CD14-positive monocyte (primary cell): ENCODE data around the gene NOS2. TPM values are rescaled to one million over a fixed set of nuclear protein-coding genes. Genes with fewer than 3 reads are reported as not detected.

ENCODE experiments used
- DNase-seq, 3 donors: peaks; one replicate each; pipeline ENCODE4 v3.0.0-alpha.2; 2011 to 2022
- H2AFZ ChIP-seq: 2 replicates; pipeline ENCODE4 v1.6.0; 2012; ENCODE audit warnings: mild to moderate bottlenecking, low read depth, low read length, inconsistent platforms; ENCODE audit not compliant: insufficient read depth, poor library complexity, severe bottlenecking
- H3K27ac ChIP-seq, 2 donors: 1 replicate in 1 of 2; 2 replicates in 1 of 2; pipeline ENCODE4 v1.5.1; 2012 to 2013; ENCODE audit warnings: low read length in 2 of 2, control low read depth in 1 of 2, inconsistent platforms in 1 of 2, low read depth in 1 of 2, mild to moderate bottlenecking in 1 of 2
- H3K27me3 ChIP-seq, 2 donors: one replicate each; pipeline versions ENCODE4 v1.6.0 to v1.6.1; 2011 to 2013; ENCODE audit warnings: low read length in 2 of 2; ENCODE audit not compliant: control insufficient read depth in 2 of 2, insufficient read depth in 2 of 2
- H3K36me3 ChIP-seq, 2 donors: replicated peaks in 1 of 2; 1 replicate in 1 of 2; 2 replicates in 1 of 2; pipeline versions ENCODE4 v1.5.1 to v1.6.1; 2012 to 2013; ENCODE audit warnings: low read length in 2 of 2, control low read depth in 1 of 2, inconsistent platforms in 1 of 2, mild to moderate bottlenecking in 1 of 2; ENCODE audit not compliant: insufficient read depth in 2 of 2, control insufficient read depth in 1 of 2
- H3K4me1 ChIP-seq, 2 donors: 1 replicate in 1 of 2; 2 replicates in 1 of 2; pipeline versions ENCODE4 v1.5.1 to v1.6.1; 2012 to 2013; ENCODE audit warnings: low read length in 2 of 2, control low read depth in 1 of 2, inconsistent platforms in 1 of 2, mild to moderate bottlenecking in 1 of 2, moderate library complexity in 1 of 2; ENCODE audit not compliant: insufficient read depth in 2 of 2, control insufficient read depth in 1 of 2
- H3K4me2 ChIP-seq: replicated peaks from 2 replicates; pipeline ENCODE3; 2012; ENCODE audit warnings: low read length, moderate library complexity, mild to moderate bottlenecking; ENCODE audit not compliant: poor library complexity, severe bottlenecking; ENCODE audit errors: extremely low read depth
- H3K4me3 ChIP-seq, 3 experiments: fragments of 200-600 bp in 1 of 3; sonication (generic) in 1 of 3; replicated peaks in 1 of 3; 1 replicate in 2 of 3; 2 replicates in 1 of 3; pipeline ENCODE4 v1.5.1; 2011 to 2013; ENCODE audit warnings: low read length in 3 of 3, mild to moderate bottlenecking in 3 of 3, control low read depth in 2 of 3, low read depth in 2 of 3, inconsistent platforms in 1 of 3, moderate library complexity in 1 of 3
- H3K79me2 ChIP-seq: 2 replicates; pipeline ENCODE4 v1.6.0; 2012; ENCODE audit warnings: mild to moderate bottlenecking, control low read depth, inconsistent platforms, low read length, moderate library complexity; ENCODE audit not compliant: insufficient read depth
- H3K9ac ChIP-seq: 2 replicates; pipeline ENCODE4 v1.6.0; 2017; ENCODE audit warnings: low read length, mild to moderate bottlenecking; ENCODE audit not compliant: insufficient read depth, poor library complexity, severe bottlenecking
- H3K9me3 ChIP-seq, 2 donors: replicated peaks in 1 of 2; 1 replicate in 1 of 2; 2 replicates in 1 of 2; pipeline versions ENCODE4 v1.5.1 to v1.6.1; 2012 to 2013; ENCODE audit warnings: low read length in 2 of 2, control low read depth in 1 of 2; ENCODE audit not compliant: control insufficient read depth in 1 of 2, insufficient read depth in 1 of 2
- H4K20me1 ChIP-seq: 2 replicates; pipeline ENCODE4 v1.6.0; 2012; ENCODE audit warnings: mild to moderate bottlenecking, low read length, control low read depth, moderate library complexity; ENCODE audit not compliant: insufficient read depth
- H3K27ac Mint-ChIP-seq, 7 donors: one replicate each; pipeline ENCODE4 v1.8.0; 2020; ENCODE audit warnings: mild to moderate bottlenecking in 7 of 7, mixed read lengths in 7 of 7, moderate library complexity in 6 of 7, inconsistent platforms in 2 of 7
- H3K27me3 Mint-ChIP-seq, 3 donors: one replicate each; pipeline ENCODE4 v1.8.0; 2021 to 2022; ENCODE audit warnings: low read depth in 3 of 3, mild to moderate bottlenecking in 3 of 3, mixed read lengths in 3 of 3, moderate library complexity in 3 of 3, inconsistent platforms in 1 of 3
- H3K36me3 Mint-ChIP-seq, 2 donors: one replicate each; pipeline ENCODE4 v1.8.0; 2020; ENCODE audit warnings: mixed read lengths in 2 of 2, inconsistent platforms in 1 of 2, mild to moderate bottlenecking in 1 of 2
- H3K4me1 Mint-ChIP-seq: one replicate; pipeline ENCODE4 v1.8.0; 2020; ENCODE audit warnings: mild to moderate bottlenecking, mixed read lengths
- H3K4me3 Mint-ChIP-seq, 2 donors: one replicate each; pipeline ENCODE4 v1.8.0; 2020; ENCODE audit warnings: mild to moderate bottlenecking in 2 of 2, mixed read lengths in 2 of 2, moderate library complexity in 1 of 2
- H3K9me3 Mint-ChIP-seq, 7 donors: one replicate each; pipeline ENCODE4 v1.8.0; 2020 to 2022; ENCODE audit warnings: mixed read lengths in 7 of 7, mild to moderate bottlenecking in 6 of 7, moderate library complexity in 6 of 7, inconsistent platforms in 2 of 7
- WGBS: methylation state at CpG from one replicate; pipeline ENCODE4 v1.1.5; 2013; ENCODE audit warnings: missing lambda C conversion rate; ENCODE audit not compliant: insufficient coverage; 5-methylcytosine and 5-hydroxymethylcytosine counted together
- intact Hi-C, 2 donors: fragments of 100-400 bp; cut with micrococcal nuclease; formaldehyde crosslinking; loops; one replicate each; pipeline versions ENCODE4 v1.15.0 to v1.15.1; 2023
- polyA plus RNA-seq, 3 donors: library from polyadenylated mRNA; depleted of rRNA in 1 of 3; unstranded in 2 of 3; stranded (reverse) in 1 of 3; fragments of 300-500 nt in 2 of 3; fragments of >200 nt in 1 of 3; fragmentation: Illumina TruSeq in 2 of 3; gene quantifications; 1 replicate in 2 of 3; 2 replicates in 1 of 3; pipeline ENCODE4 v1.2.3, GENCODE V29; 2012 to 2021
- TF ChIP-seq, protein P1 (sequence below): fragments of 200-600 bp; IDR thresholded peaks from one replicate; pipeline ENCODE4 v1.8.0; 2022; ENCODE audit warnings: antibody characterized with exemption, mild to moderate bottlenecking

Gene NOS2
- polyA plus RNA-seq, 3 donors, result not detected

DNA sequence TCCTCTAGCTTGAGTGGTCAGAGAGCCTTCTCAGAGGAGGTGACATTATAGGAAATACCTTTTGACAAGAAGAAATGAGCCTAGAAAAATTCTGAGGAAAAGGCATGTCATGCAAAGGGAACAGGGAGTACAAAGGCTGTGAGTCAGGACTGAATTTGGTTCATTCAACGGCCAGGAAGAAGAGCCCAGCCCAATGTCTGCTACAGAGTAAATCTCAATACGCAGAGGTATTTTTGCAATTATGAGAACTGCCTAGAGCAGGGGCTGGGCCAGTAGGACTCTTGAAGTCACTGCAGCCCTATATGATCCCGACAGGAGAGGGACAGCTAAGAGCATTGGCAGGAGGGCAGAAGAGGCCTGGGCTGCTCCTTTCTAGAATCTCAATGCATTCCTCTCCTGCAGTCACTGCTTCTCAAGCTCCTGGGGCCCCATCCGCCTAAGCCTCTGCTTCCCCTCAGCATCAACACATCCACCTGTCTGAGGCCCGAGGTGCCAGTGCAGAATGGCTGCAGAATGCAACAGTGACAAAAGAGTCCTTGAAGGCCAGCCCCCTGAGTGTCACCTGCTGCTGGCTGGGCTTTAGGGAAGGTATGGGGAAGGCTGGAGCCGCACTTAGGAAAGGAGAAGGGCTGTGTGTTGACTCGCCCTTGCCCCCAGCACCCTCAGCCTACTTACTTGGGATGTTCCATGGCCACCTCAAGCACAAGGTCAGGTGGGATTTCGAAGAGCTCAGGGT is 20.1 kb downstream of the NOS2 start:
- Histone ChIP-seq H3K36me3 (no peaks in the 10 kb centered on the region), H3K4me1 (peaks cover 7 to 14% of the 10 kb centered on the region in 2 donors), H3K4me3 (no peak overlapping the region), H3K9ac (no peak overlapping the region), H3K27ac (no peak overlapping the region), H2AFZ (no peak overlapping the region), H3K4me2 (no peak overlapping the region), H4K20me1 (no peaks in the 10 kb centered on the region), H3K9me3 (no peaks in the 10 kb centered on the region), H3K79me2 (no peaks in the 10 kb centered on the region), H3K27me3 (no peaks in the 10 kb centered on the region)
- Mint-ChIP-seq H3K9me3 (no peaks in the 10 kb centered on the region), H3K27me3 (peaks cover 0 to 5% (median 4%) of the 10 kb centered on the region in 3 donors), H3K27ac (no peak overlapping the region), H3K36me3 (no peaks in the 10 kb centered on the region), H3K4me1 (peaks cover 11% of the 10 kb centered on the region), H3K4me3 (no peak overlapping the region)
- intact Hi-C loops, result no loop called here
- TF ChIP-seq, protein P1, sequence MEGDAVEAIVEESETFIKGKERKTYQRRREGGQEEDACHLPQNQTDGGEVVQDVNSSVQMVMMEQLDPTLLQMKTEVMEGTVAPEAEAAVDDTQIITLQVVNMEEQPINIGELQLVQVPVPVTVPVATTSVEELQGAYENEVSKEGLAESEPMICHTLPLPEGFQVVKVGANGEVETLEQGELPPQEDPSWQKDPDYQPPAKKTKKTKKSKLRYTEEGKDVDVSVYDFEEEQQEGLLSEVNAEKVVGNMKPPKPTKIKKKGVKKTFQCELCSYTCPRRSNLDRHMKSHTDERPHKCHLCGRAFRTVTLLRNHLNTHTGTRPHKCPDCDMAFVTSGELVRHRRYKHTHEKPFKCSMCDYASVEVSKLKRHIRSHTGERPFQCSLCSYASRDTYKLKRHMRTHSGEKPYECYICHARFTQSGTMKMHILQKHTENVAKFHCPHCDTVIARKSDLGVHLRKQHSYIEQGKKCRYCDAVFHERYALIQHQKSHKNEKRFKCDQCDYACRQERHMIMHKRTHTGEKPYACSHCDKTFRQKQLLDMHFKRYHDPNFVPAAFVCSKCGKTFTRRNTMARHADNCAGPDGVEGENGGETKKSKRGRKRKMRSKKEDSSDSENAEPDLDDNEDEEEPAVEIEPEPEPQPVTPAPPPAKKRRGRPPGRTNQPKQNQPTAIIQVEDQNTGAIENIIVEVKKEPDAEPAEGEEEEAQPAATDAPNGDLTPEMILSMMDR, result no peak
- WGBS, result 93% methylated on average over 6 of the region's 8 CpGs
- no peak for DNase-seq

DNA sequence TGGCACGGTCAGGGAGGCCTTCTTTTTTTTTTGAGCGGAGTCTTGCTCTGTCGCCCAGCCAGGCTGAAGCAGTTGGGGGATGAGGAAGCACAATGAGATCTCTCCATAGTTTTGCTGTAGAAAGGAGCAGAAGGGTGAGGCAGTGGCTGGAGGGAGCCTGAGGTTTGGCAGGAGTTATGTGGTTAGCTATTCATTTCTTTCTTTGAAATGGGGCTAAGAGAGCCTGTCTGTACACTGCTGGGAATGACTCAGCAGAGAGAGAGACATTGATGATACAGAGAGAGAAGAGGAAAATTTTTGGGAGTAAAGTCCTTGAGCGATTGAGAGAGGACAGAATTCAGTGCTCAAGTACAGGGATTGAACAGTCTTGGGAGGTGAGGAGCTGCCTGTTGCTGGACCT is 22.1 kb downstream of the NOS2 start:
- intact Hi-C loops, result no loop called here

More for the DNA sequence above, 22.1 kb downstream of the NOS2 start:
- H3K9me3 ChIP-seq, result no peaks in the 10 kb centered on the region
- Mint-ChIP-seq H3K27me3 (peaks cover 0 to 6% (median 5%) of the 10 kb centered on the region in 3 donors), H3K4me1 (peaks cover 8% of the 10 kb centered on the region), H3K4me3 (no peak overlapping the region), H3K9me3 (no peaks in the 10 kb centered on the region), H3K36me3 (no peaks in the 10 kb centered on the region), H3K27ac (peak overlapping the region in 1 of 7 donors; percentile 31)
- whole genome bisulfite sequencing, result 28% methylated on average over 2 of the region's 4 CpGs
- H3K4me2 ChIP-seq, result no peak overlapping the region
- TF ChIP-seq, protein P1, result no peak
- no peak overlapping the region for H2AFZ ChIP-seq
- H3K4me1 ChIP-seq, result peaks cover 7 to 10% of the 10 kb centered on the region in 2 donors
- H3K4me3 ChIP-seq, result no peak overlapping the region
- no peaks in the 10 kb centered on the region for H3K36me3 ChIP-seq
- no peak for DNase-seq
- no peak overlapping the region for H3K9ac ChIP-seq
- no peaks in the 10 kb centered on the region for H3K27me3 ChIP-seq
- no peaks in the 10 kb centered on the region for H4K20me1 ChIP-seq
- H3K79me2 ChIP-seq, result no peaks in the 10 kb centered on the region
- no peak overlapping the region for H3K27ac ChIP-seq
